H54 (cell line): ENCODE data around the gene ZNF101.
A peak's percentile ranks its signal among the peaks of the same experiment; 100 is the strongest.

Experiments
- DNase-seq: peaks from one replicate; pipeline ENCODE4 v3.0.0; 2011; ENCODE audit warnings: low spot score, mixed read lengths; ENCODE audit not compliant: insufficient read length
- FAIRE-seq: peaks from 3 replicates; lab custom pipeline; 2011; peaks lifted over from hg19 to GRCh38; lab: Jason Lieb, UNC
- POLR2A ChIP-seq: IDR thresholded peaks from 2 replicates; pipeline ENCODE4 v1.6.1; 2011; ENCODE audit warnings: low read depth, mild to moderate bottlenecking, low read length

ZNF101 gene

GRCh38 chr19:19633711-19634515 lies 34.7 kb upstream of the ZNF101 start:
- no peak for TF ChIP-seq POLR2A
- no peak for DNase-seq
- no peak for FAIRE-seq

GRCh38 chr19:19634516-19635312 lies 33.9 kb upstream of the ZNF101 start:
- no peak for FAIRE-seq
- no peak for TF ChIP-seq POLR2A
- DNase-seq: no peak

- no peak for FAIRE-seq
These were observed 33.3 kb upstream of the ZNF101 start for GRCh38 chr19:19635313-19635702.

GRCh38 chr19:19636573-19637185 lies 32.0 kb upstream of the ZNF101 start:
- TF ChIP-seq POLR2A: no peak
- FAIRE-seq (no peak), DNase-seq (no peak)

More at GRCh38 chr19:19635313-19635702, 33.3 kb upstream of the ZNF101 start:
- DNase-seq: no peak
- no peak for TF ChIP-seq POLR2A

GRCh38 chr19:19637186-19637522 lies 31.5 kb upstream of the ZNF101 start:
- DNase-seq (no peak), FAIRE-seq (no peak)
- no peak for TF ChIP-seq POLR2A

- FAIRE-seq: no peak
- no peak for TF ChIP-seq POLR2A
These were observed 31.0 kb upstream of the ZNF101 start for GRCh38 chr19:19637523-19638251.

GRCh38 chr19:19642506-19643157 lies 26.0 kb upstream of the ZNF101 start:
- DNase-seq (peak; percentile 60), FAIRE-seq (no peak)
- TF ChIP-seq POLR2A: no peak

More at GRCh38 chr19:19637523-19638251, 31.0 kb upstream of the ZNF101 start:
- DNase-seq: no peak

- FAIRE-seq (no peak), DNase-seq (peak; percentile 84)
- peak; percentile 26; the same call in 1 of the 2 replicates for TF ChIP-seq POLR2A
These were observed 25.2 kb upstream of the ZNF101 start, which contains the start of gene GMIP for GRCh38 chr19:19643158-19644053. Gene GMIP (minus strand): TSS chr19:19643657. CDS start chr19:19643529, 128 bp downstream.

- no peak for FAIRE-seq
- DNase-seq: no peak
- TF ChIP-seq POLR2A: no peak
These were observed 24.6 kb upstream of the ZNF101 start for GRCh38 chr19:19644054-19644388.

GRCh38 chr19:19645233-19645870 lies 23.3 kb upstream of the ZNF101 start:
- FAIRE-seq (no peak), DNase-seq (no peak)
- no peak for TF ChIP-seq POLR2A

GRCh38 chr19:19647037-19647835 lies 21.4 kb upstream of the ZNF101 start:
- no peak for TF ChIP-seq POLR2A
- FAIRE-seq (no peak), DNase-seq (no peak)

- no peak for TF ChIP-seq POLR2A
- no peak for FAIRE-seq
These were observed 19.5 kb upstream of the ZNF101 start for GRCh38 chr19:19649155-19649554.

More at GRCh38 chr19:19649155-19649554, 19.5 kb upstream of the ZNF101 start:
- no peak for DNase-seq
